NCI-H1436 treated with DMSO at 0.1 percent for 48 hours (cell line): Measurements from ENCODE around the gene OR10V1.

Experiments
- DNase-seq: peaks from one replicate; lab custom pipeline; 2025; lab: John Stamatoyannopoulos, UW

OR10V1 gene

GRCh38 chr11:59668188-59668949 lies 45.3 kb downstream of the OR10V1 start:
- DNase-seq, result no peak

DNA sequence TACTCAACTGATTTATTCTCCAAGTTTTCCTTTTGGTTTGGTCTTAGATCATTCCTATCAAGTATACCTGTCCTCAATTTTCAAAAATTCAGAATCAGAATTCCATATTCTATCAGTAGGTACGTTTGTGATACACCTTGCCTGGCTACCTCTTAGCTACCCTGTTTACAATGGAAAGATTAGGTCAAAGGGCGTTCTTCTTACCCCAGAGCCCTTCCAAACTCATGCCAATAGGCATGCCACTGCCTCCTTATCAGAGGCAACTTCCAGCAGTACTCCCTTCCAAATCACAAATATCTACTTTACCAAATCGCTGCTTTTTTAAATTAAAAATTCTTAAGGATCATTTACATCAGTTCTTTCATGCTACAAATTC lies 45.8 kb downstream of the OR10V1 start:
- DNase-seq, result no peak

DNA sequence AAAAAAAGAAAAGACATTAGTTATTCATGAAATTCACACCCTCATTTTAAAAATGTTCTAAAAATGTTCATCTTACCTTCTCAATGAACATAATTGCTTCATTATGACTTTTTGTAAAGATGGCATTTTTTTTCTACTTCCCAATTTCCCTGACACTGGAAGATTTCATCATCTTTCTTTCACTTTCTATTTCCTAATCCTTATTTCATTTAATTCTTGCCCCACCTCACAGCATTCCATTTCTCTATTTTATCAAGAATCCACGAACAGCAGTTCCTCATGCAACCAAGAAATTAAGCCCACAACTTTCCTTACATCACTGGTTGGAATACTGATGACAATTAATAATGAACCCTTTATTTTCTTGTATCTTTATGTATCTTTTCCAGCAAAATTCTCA lies 46.7 kb downstream of the OR10V1 start:
- DNase-seq, result no peak
